Measurements from ENCODE around the gene PADI4.

PADI4 gene

GRCh38 chr1:17347769-17348592 lies 40.0 kb downstream of the PADI4 start:
- in situ Hi-C loops (cut with MboI; ENCODE audit: low sequenced_read_pairs), result no loop called here

- in situ Hi-C loops (cut with MboI; ENCODE audit: low sequenced_read_pairs), result no loop called here
Measured at GRCh38 chr1:17348593-17349234, 40.7 kb downstream of the PADI4 start.

GRCh38 chr1:17350083-17350482 lies 42.1 kb downstream of the PADI4 start:
- in situ Hi-C loops (cut with MboI; ENCODE audit: low sequenced_read_pairs), result no loop called here

GRCh38 chr1:17350928-17351446 lies 43.0 kb downstream of the PADI4 start:
- in situ Hi-C loops (cut with MboI; ENCODE audit: low sequenced_read_pairs), result no loop called here

GRCh38 chr1:17351598-17352324 lies 43.8 kb downstream of the PADI4 start:
- in situ Hi-C loops (cut with MboI; ENCODE audit: low sequenced_read_pairs), result no loop called here

GRCh38 chr1:17352419-17352909 lies 44.5 kb downstream of the PADI4 start:
- in situ Hi-C loops (cut with MboI; ENCODE audit: low sequenced_read_pairs), result no loop called here

- in situ Hi-C loops (cut with MboI; ENCODE audit: low sequenced_read_pairs), result no loop called here
Measured at GRCh38 chr1:17355898-17356297, 47.9 kb downstream of the PADI4 start.

GRCh38 chr1:17356387-17357026 lies 48.5 kb downstream of the PADI4 start:
- in situ Hi-C loops (cut with MboI; ENCODE audit: low sequenced_read_pairs), result no loop called here

- in situ Hi-C loops (cut with MboI; ENCODE audit: low sequenced_read_pairs), result no loop called here
Measured at GRCh38 chr1:17358557-17358956, 50.6 kb downstream of the PADI4 start.

GRCh38 chr1:17359031-17359430 lies 51.0 kb downstream of the PADI4 start:
- in situ Hi-C loops (cut with MboI; ENCODE audit: low sequenced_read_pairs), result no loop called here

- in situ Hi-C loops (cut with MboI; ENCODE audit: low sequenced_read_pairs), result no loop called here
Measured at GRCh38 chr1:17359808-17360207, 51.8 kb downstream of the PADI4 start.

GRCh38 chr1:17360272-17360956 lies 52.4 kb downstream of the PADI4 start:
- in situ Hi-C loops (cut with MboI; ENCODE audit: low sequenced_read_pairs), result no loop called here

- in situ Hi-C loops (cut with MboI; ENCODE audit: low sequenced_read_pairs), result no loop called here
Measured at GRCh38 chr1:17361687-17362086, 53.7 kb downstream of the PADI4 start.

GRCh38 chr1:17363351-17363750 lies 55.4 kb downstream of the PADI4 start:
- in situ Hi-C loops (cut with MboI; ENCODE audit: low sequenced_read_pairs), result no loop called here

- in situ Hi-C loops (cut with MboI; ENCODE audit: low sequenced_read_pairs), result no loop called here
Measured at GRCh38 chr1:17363771-17364170, 55.8 kb downstream of the PADI4 start.

- in situ Hi-C loops (cut with MboI; ENCODE audit: low sequenced_read_pairs), result no loop called here
Measured at GRCh38 chr1:17365293-17365692, 57.3 kb downstream of the PADI4 start.

GRCh38 chr1:17369466-17369865 lies 61.5 kb downstream of the PADI4 start:
- in situ Hi-C loops (cut with MboI; ENCODE audit: low sequenced_read_pairs), result no loop called here

- in situ Hi-C loops (cut with MboI; ENCODE audit: low sequenced_read_pairs), result no loop called here
Measured at GRCh38 chr1:17370618-17371017, 62.6 kb downstream of the PADI4 start.

GRCh38 chr1:17371896-17372295 lies 63.9 kb downstream of the PADI4 start, which contains the start of gene PADI6:
PADI6 (plus strand) TSS chr1:17372196; CDS start chr1:17372246, 50 bp downstream.
- in situ Hi-C loops (cut with MboI; ENCODE audit: low sequenced_read_pairs), result no loop called here

- in situ Hi-C loops (cut with MboI; ENCODE audit: low sequenced_read_pairs), result no loop called here
Measured at GRCh38 chr1:17372955-17373354, 65.0 kb downstream of the PADI4 start.
